H1 (cell line): ENCODE data around the gene AKT1S1. TPM values are rescaled to one million over a fixed set of nuclear protein-coding genes. Genes with fewer than 3 reads are reported as not detected.

ENCODE experiments used
- ATF3 ChIP-seq: IDR thresholded peaks from 2 replicates; pipeline ENCODE4 v1.6.1; 2011; ENCODE audit warnings: low read depth, mild to moderate bottlenecking, low read length; ENCODE audit not compliant: insufficient read depth
- BRCA1 ChIP-seq: IDR thresholded peaks from 2 replicates; pipeline ENCODE4 v1.6.1; 2012; ENCODE audit warnings: low read depth, low read length, improper control_type of control experiment
- CBX8 ChIP-seq: fragments of 300-800, 300-1000 bp; sonication (generic); IDR thresholded peaks from 2 replicates; pipeline ENCODE4 v1.7.1; 2016; ENCODE audit warnings: low read depth, low read length, borderline replicate concordance
- CHD7 ChIP-seq: fragments of 300-600 bp; sonication (generic); IDR thresholded peaks from 2 replicates; pipeline ENCODE4 v1.7.1; 2012; ENCODE audit warnings: low read length, moderate library complexity, mild to moderate bottlenecking, inconsistent platforms; ENCODE audit not compliant: insufficient replicate concordance
- HDAC6 ChIP-seq: IDR thresholded peaks from one replicate; pipeline ENCODE4 v1.7.1; 2012; ENCODE audit warnings: low read depth, mild to moderate bottlenecking, inconsistent platforms, low read length, moderate library complexity
- MAX ChIP-seq: IDR thresholded peaks from 2 replicates; pipeline ENCODE4 v1.6.1; 2012; ENCODE audit warnings: inconsistent platforms
- NANOG ChIP-seq: IDR thresholded peaks from 2 replicates; pipeline ENCODE4 v1.6.1; 2011; ENCODE audit warnings: low read length, low read depth, mild to moderate bottlenecking, inconsistent platforms; ENCODE audit not compliant: insufficient read depth, poor library complexity, severe bottlenecking
- RFX5 ChIP-seq: IDR thresholded peaks from 2 replicates; pipeline ENCODE4 v1.6.1; 2011; ENCODE audit warnings: low read depth, low read length, improper control_type of control experiment, borderline replicate concordance
- SIN3A ChIP-seq, 2 experiments: IDR thresholded peaks in 1 of 2; conservative IDR thresholded peaks in 1 of 2; 2 replicates each; pipeline ENCODE4 v1.6.1; 2011 to 2012; ENCODE audit warnings: low read length in 2 of 2, improper control_type of control experiment in 1 of 2, low read depth in 1 of 2, mild to moderate bottlenecking in 1 of 2
- SIX5 ChIP-seq: IDR thresholded peaks from 2 replicates; pipeline ENCODE4 v1.6.1; 2011; ENCODE audit warnings: mild to moderate bottlenecking, low read depth, low read length
- polyA plus RNA-seq, 7 experiments: library from polyadenylated mRNA; depleted of rRNA in 3 of 7; stranded (reverse) in 5 of 7; unstranded in 2 of 7; fragments of >200 nt in 5 of 7; fragments of 200-250 nt in 2 of 7; gene quantifications; 1 replicate in 5 of 7; 2 replicates in 1 of 7; 4 replicates in 1 of 7; pipeline versions ENCODE4 v1.2.1 to v1.2.3, GENCODE V29; 2011 to 2013; ENCODE audit warnings: missing spikeins in 2 of 7, mixed read lengths in 2 of 7
- total RNA-seq: library from RNA; stranded (reverse); fragmentation: NEBNext Ultra II Directional; extraction: Animal tissue kit (Norgen Biotek cat#: 25700); gene quantifications from 2 replicates; pipeline ENCODE4 v1.2.1, GENCODE V29; 2021

Gene AKT1S1
- total and polyA plus RNA-seq, 2 of the 8 experiments (the other 6 are each of a cell fraction or from before 2014, with no cell fraction given) = 40.7 to 45.9 TPM

- TF ChIP-seq CHD7 = no peak
- TF ChIP-seq HDAC6 = no peak
- no peak for TF ChIP-seq BRCA1
- no peak for TF ChIP-seq CBX8
- TF ChIP-seq NANOG = no peak
- no peak for TF ChIP-seq SIX5
- TF ChIP-seq RFX5 = no peak
- no peak for TF ChIP-seq ATF3
- no peak for TF ChIP-seq MAX
- TF ChIP-seq SIN3A (conservative IDR thresholded peaks at IDR 0.05 in 1 of 2, IDR thresholded peaks at IDR 0.05 in 1 of 2; ENCODE audit: low read depth in 1 of 2, low read length in 2 of 2) = no peak
Measured at GRCh38 chr19:49843265-49843664, 33.9 kb downstream of the AKT1S1 start (continued).
